HG03159 (cell line): ENCODE results near the gene MAT1A.
"Not testable (repeated sequence)": the region's sequence is repeated elsewhere in the genome, so short reads cannot be mapped to it uniquely, and the experiment has no call there.

Experiments used
- ATAC-seq: cut with Tn5 transposase; IDR thresholded peaks from one replicate; pipeline ENCODE4 v1.9.1; 2021; ENCODE audit warnings: mild to moderate bottlenecking, moderate library complexity; ENCODE audit not compliant: unreplicated experiment

MAT1A gene

GRCh38 chr10:80289451-80290287 lies at the start of gene MAT1A:
TSS of gene MAT1A (minus strand) at chr10:80289658. CDS start at chr10:80289423, 235 bp downstream.
- no peak for ATAC-seq

- no peak for ATAC-seq
Observed at GRCh38 chr10:80333983-80334382, 44.5 kb upstream of the MAT1A start.

- no peak for ATAC-seq
Observed at GRCh38 chr10:80324891-80325364, 35.5 kb upstream of the MAT1A start.

- no peak for ATAC-seq
Observed at GRCh38 chr10:80324086-80324485, 34.6 kb upstream of the MAT1A start.

- ATAC-seq: no peak
Observed at GRCh38 chr10:80323311-80323710, 33.9 kb upstream of the MAT1A start.

- no peak for ATAC-seq
Observed at GRCh38 chr10:80322711-80323110, 33.3 kb upstream of the MAT1A start.

GRCh38 chr10:80322158-80322557 lies 32.7 kb upstream of the MAT1A start:
- ATAC-seq: no peak

GRCh38 chr10:80321183-80321582 lies 31.7 kb upstream of the MAT1A start:
- ATAC-seq: no peak

- ATAC-seq: no peak
Observed at GRCh38 chr10:80320377-80320776, 30.9 kb upstream of the MAT1A start.

GRCh38 chr10:80319725-80320290 lies 30.4 kb upstream of the MAT1A start:
- ATAC-seq: no peak

GRCh38 chr10:80319318-80319717 lies 29.9 kb upstream of the MAT1A start:
- ATAC-seq: no peak

GRCh38 chr10:80318742-80319141 lies 29.3 kb upstream of the MAT1A start:
- ATAC-seq: no peak

GRCh38 chr10:80315391-80315790 lies 25.9 kb upstream of the MAT1A start:
- no peak for ATAC-seq

GRCh38 chr10:80313523-80313922 lies 24.1 kb upstream of the MAT1A start:
- no peak for ATAC-seq

- ATAC-seq: not testable (repeated sequence)
Observed at GRCh38 chr10:80305989-80306388, 16.5 kb upstream of the MAT1A start.

- ATAC-seq: no peak
Observed at GRCh38 chr10:80296942-80297341, 7.5 kb upstream of the MAT1A start.

GRCh38 chr10:80292607-80293239 lies 3.3 kb upstream of the MAT1A start:
- ATAC-seq: no peak

GRCh38 chr10:80290474-80291220 lies 1.2 kb upstream of the MAT1A start:
- ATAC-seq: no peak

- no peak for ATAC-seq
Observed at GRCh38 chr10:80288849-80289248, 609 bp downstream of the MAT1A start.

GRCh38 chr10:80284522-80284921 lies 4.9 kb downstream of the MAT1A start:
- no peak for ATAC-seq

GRCh38 chr10:80283536-80284199 lies 5.8 kb downstream of the MAT1A start:
- ATAC-seq: no peak
